Measurements from ENCODE around the gene XAB2. TPM values are rescaled to one million over a fixed set of nuclear protein-coding genes. Genes with fewer than 3 reads are reported as not detected.

The XAB2 gene
- polyA plus RNA-seq, 1 experiment = 39.8 TPM

- Histone ChIP-seq H3K27me3 (ENCODE audit: control insufficient read depth, insufficient read depth, low read length) (no peaks in the 10 kb centered on the region), H3K36me3 (ENCODE audit: control insufficient read depth, insufficient read depth, low read length) (peaks cover 2% of the 10 kb centered on the region), H3K4me3 (ENCODE audit: low read depth, low read length) (no peak overlapping the region)
- ChIA-PET POLR2A (no interaction called here), CTCF (interaction anchor here (0.5 to 2.7 kb wide), 5 partner anchors 8 to 486 kb away, joined by 3 to 11 read pairs (median 4); partner anchors contain the start of genes PCP2 and TRAPPC5)
- no peak for TF ChIP-seq CTCF (IDR thresholded peaks at IDR 0.05; ENCODE audit: insufficient read depth, low read depth, low read length)
- DNase-seq (ENCODE audit: low read depth) = no peak
These were observed 12.2 kb upstream of the XAB2 start for GRCh38 chr19:7641290-7642276.

GRCh38 chr19:7640803-7641202 lies 11.5 kb upstream of the XAB2 start:
- Histone ChIP-seq H3K36me3 (ENCODE audit: control insufficient read depth, insufficient read depth, low read length) (peaks cover 2% of the 10 kb centered on the region), H3K27me3 (ENCODE audit: control insufficient read depth, insufficient read depth, low read length) (no peaks in the 10 kb centered on the region), H3K4me3 (ENCODE audit: low read depth, low read length) (no peak overlapping the region)
- CTCF ChIA-PET = interaction anchor here (0.5 to 2.7 kb wide), 3 partner anchors 11 to 486 kb away, joined by 3 to 11 read pairs (median 4); no protein-coding TSS in a partner anchor
- POLR2A ChIA-PET = no interaction called here
- no peak for TF ChIP-seq CTCF (IDR thresholded peaks at IDR 0.05; ENCODE audit: insufficient read depth, low read depth, low read length)
- no peak for DNase-seq (ENCODE audit: low read depth)

GRCh38 chr19:7639863-7640348 lies 10.6 kb upstream of the XAB2 start:
- ChIA-PET CTCF (no interaction called here), POLR2A (no interaction called here)
- Histone ChIP-seq H3K36me3 (ENCODE audit: control insufficient read depth, insufficient read depth, low read length) (peaks cover 2% of the 10 kb centered on the region), H3K27me3 (ENCODE audit: control insufficient read depth, insufficient read depth, low read length) (no peaks in the 10 kb centered on the region), H3K4me3 (ENCODE audit: low read depth, low read length) (no peak overlapping the region)
- no peak for TF ChIP-seq CTCF (IDR thresholded peaks at IDR 0.05; ENCODE audit: insufficient read depth, low read depth, low read length)
- DNase-seq (ENCODE audit: low read depth) = no peak

- H3K4me3 ChIP-seq (ENCODE audit: low read depth, low read length) = no peak overlapping the region
- ChIA-PET CTCF (interaction anchor here (0.7 to 2.8 kb wide), 2 partner anchors 12 to 42 kb away, joined by 3 to 15 read pairs; partner anchors contain the start of gene TRAPPC5), POLR2A (no interaction called here)
- H3K27me3 ChIP-seq (ENCODE audit: control insufficient read depth, insufficient read depth, low read length) = no peaks in the 10 kb centered on the region
- peaks cover 2% of the 10 kb centered on the region for H3K36me3 ChIP-seq (ENCODE audit: control insufficient read depth, insufficient read depth, low read length)
- no peak for DNase-seq (ENCODE audit: low read depth)
- TF ChIP-seq CTCF (IDR thresholded peaks at IDR 0.05; ENCODE audit: insufficient read depth, low read depth, low read length) = no peak
These were observed 9.6 kb upstream of the XAB2 start for GRCh38 chr19:7638802-7639465.
